MCF 10A (cell line): Measurements from ENCODE around the gene RPL10A. TPM values are rescaled to one million over a fixed set of nuclear protein-coding genes. Genes with fewer than 3 reads are reported as not detected.

Source experiments
- BruUV-seq: library from RNA; stranded (reverse); fragments of 400-500 nt; replicated peaks from 2 replicates; lab custom pipeline; 2021; lab: Mats Ljungman, UMichigan
- CTCF ChIA-PET: fragments of 300-600 bp; sonication (Branson Sonifier 250); formaldehyde crosslinking; extraction: SDS; loops from one replicate; lab custom pipeline; 2021; ENCODE audit warnings: antibody characterized with exemption, inconsistent platforms; lab: Yijun Ruan, JAX
- POLR2A ChIA-PET: fragments of 300-600, 350-650 bp; sonication (Branson Sonifier 250); formaldehyde crosslinking; extraction: SDS; loops from one replicate; lab custom pipeline; 2020; ENCODE audit warnings: antibody characterized with exemption, inconsistent platforms; lab: Yijun Ruan, JAX
- DNase-seq: peaks from one replicate; pipeline ENCODE4 v3.0.0-alpha.2; 2018; ENCODE audit not compliant: unreplicated experiment
- H3K27ac Mint-ChIP-seq: one replicate; pipeline ENCODE4 v1.8.0; 2022; ENCODE audit warnings: mild to moderate bottlenecking, low read depth, mixed read lengths; ENCODE audit not compliant: unreplicated experiment
- H3K27me3 Mint-ChIP-seq: one replicate; pipeline ENCODE4 v1.8.0; 2022; ENCODE audit warnings: mixed read lengths; ENCODE audit not compliant: insufficient read depth, unreplicated experiment
- H3K36me3 Mint-ChIP-seq: one replicate; pipeline ENCODE4 v1.8.0; 2022; ENCODE audit warnings: mild to moderate bottlenecking, moderate library complexity, mixed read lengths; ENCODE audit not compliant: insufficient read depth, unreplicated experiment
- H3K4me1 Mint-ChIP-seq: one replicate; pipeline ENCODE4 v1.8.0; 2022; ENCODE audit warnings: mixed read lengths; ENCODE audit not compliant: insufficient read depth, unreplicated experiment
- H3K4me3 Mint-ChIP-seq: one replicate; pipeline ENCODE4 v1.8.0; 2022; ENCODE audit warnings: mild to moderate bottlenecking, moderate library complexity, mixed read lengths; ENCODE audit not compliant: unreplicated experiment
- H3K9me3 Mint-ChIP-seq: one replicate; pipeline ENCODE4 v1.8.0; 2022; ENCODE audit warnings: mixed read lengths; ENCODE audit not compliant: unreplicated experiment
- intact Hi-C: fragments of 100-400 bp; cut with micrococcal nuclease; formaldehyde crosslinking; loops from 2 replicates; pipeline ENCODE4 v1.14.1; 2022
- total RNA-seq: library from RNA; stranded (reverse); gene quantifications from 2 replicates; pipeline ENCODE4 v1.2.3, GENCODE V29; 2022
- TF ChIP-seq, protein P1 (sequence below): fragments of 200-600 bp; IDR thresholded peaks from one replicate; pipeline ENCODE4 v1.8.0; 2022; ENCODE audit warnings: antibody characterized with exemption, mild to moderate bottlenecking; ENCODE audit not compliant: unreplicated experiment

The RPL10A gene
- total RNA-seq, 1 experiment from 2014 or later, result 2,403 TPM

DNA sequence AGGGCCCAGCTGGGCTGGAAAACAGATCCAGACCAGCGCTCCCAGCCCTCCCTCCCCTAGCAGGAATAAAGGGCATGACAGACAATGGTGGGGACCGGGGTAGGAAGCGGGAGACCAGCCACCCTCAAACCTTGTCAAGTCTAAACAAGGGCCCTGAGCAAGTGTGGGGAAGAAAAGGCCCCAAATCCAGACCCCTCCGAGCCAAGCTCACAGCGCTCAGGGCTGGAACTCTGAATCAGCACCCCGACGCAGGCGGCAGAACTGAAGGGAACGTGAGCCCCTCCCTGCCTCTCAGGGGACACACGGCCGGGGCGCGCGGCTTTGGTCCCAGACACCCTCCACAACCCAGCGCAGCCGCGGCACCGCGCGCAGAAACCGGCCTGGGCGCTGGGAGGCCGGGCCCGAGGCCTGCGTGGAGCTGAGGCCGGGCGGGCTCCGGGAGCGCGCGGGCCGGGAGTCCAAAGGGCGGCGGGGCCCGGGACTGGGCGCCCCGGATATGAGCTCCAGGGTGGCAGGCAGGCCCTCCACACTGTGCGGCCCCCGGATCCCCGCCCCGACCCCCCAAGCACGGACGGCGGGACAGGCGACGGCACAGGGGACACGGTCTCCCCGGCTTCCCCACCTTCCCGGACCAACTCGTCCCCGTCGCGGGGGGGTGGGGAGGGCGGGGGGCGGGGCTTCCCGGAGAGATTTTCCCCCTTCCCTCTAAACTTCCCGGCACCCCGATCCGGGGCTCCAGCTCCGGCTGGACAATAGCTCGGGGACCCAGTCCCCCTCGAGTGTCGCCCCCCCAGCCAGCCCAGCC is 28.0 kb downstream of the RPL10A start:
- BruUV-seq, result no TSS peak

DNA sequence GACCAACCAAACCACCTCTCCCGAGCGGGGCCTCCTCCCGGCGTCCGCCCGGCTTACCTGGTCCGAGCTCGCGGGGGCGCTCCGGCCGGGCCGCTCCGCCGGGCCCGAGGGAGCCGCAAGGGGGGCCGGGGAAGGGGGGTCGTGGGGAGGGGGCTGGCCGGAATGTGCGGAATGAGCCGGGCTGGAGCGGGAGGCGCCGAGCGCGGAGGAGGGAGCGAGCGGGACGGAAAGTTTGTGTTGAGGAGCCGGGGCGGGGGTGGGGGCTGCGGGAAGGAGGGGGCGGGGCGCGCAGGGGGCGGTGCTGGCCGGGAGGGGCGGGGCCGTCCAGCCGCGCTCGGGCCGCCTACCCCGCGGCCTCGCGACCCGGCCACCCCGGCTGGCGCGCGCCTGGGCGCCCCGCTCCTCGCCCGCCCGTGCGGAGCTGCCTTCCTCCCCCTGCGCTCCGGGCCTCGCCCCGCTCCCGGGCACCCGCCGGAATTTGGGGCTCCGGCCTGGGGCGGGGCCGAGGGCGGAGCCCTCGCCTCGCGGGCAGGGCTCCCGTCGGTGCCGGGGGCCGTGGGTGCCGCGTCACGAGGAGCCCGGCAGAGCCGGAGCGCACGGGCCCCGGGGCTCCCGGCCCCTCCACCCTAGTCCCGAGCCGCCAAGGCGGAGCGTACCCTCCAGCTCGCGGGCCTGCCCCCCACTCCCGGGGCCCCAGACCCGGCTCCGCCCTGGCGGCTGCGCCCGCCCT is 28.8 kb downstream of the RPL10A start, which contains the start of gene TEAD3:
TSS of gene TEAD3 (minus strand) at position 239 of the 730 bp plus-strand sequence.
- TF ChIP-seq, protein P1, sequence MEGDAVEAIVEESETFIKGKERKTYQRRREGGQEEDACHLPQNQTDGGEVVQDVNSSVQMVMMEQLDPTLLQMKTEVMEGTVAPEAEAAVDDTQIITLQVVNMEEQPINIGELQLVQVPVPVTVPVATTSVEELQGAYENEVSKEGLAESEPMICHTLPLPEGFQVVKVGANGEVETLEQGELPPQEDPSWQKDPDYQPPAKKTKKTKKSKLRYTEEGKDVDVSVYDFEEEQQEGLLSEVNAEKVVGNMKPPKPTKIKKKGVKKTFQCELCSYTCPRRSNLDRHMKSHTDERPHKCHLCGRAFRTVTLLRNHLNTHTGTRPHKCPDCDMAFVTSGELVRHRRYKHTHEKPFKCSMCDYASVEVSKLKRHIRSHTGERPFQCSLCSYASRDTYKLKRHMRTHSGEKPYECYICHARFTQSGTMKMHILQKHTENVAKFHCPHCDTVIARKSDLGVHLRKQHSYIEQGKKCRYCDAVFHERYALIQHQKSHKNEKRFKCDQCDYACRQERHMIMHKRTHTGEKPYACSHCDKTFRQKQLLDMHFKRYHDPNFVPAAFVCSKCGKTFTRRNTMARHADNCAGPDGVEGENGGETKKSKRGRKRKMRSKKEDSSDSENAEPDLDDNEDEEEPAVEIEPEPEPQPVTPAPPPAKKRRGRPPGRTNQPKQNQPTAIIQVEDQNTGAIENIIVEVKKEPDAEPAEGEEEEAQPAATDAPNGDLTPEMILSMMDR, result peak; percentile 31
- Mint-ChIP-seq H3K4me3 (peak within 1 kb of the TSS; percentile 73), H3K27me3 (no peaks in the 10 kb centered on the region), H3K36me3 (no peaks in the 10 kb centered on the region), H3K27ac (no peak within 1 kb of the TSS), H3K9me3 (no peaks in the 10 kb centered on the region), H3K4me1 (peaks cover 17% of the 10 kb centered on the region)
- peak; percentile 64 for DNase-seq
- intact Hi-C loops, result no loop called here
- ChIA-PET CTCF (interaction anchor here (0.6 to 1.3 kb wide), 2 partner anchors 27 to 240 kb away, joined by 3 read pairs; partner anchors contain the start of gene ARMC12), POLR2A (interaction anchor here (0.5 to 4.7 kb wide), 14 partner anchors 10 to 1182 kb away, joined by 3 to 45 read pairs (median 4); partner anchors contain the start of genes PPARD and RPL10A)
- BruUV-seq, result no TSS peak

More for the DNA sequence above, 28.0 kb downstream of the RPL10A start:
- no peak overlapping the region for H3K27ac Mint-ChIP-seq
- H3K4me3 Mint-ChIP-seq, result peak overlapping the region; percentile 73
- H3K36me3 Mint-ChIP-seq, result no peaks in the 10 kb centered on the region
- TF ChIP-seq, protein P1, result no peak
- ChIA-PET POLR2A (interaction anchor here (0.5 to 4.7 kb wide), 13 partner anchors 10 to 1183 kb away, joined by 3 to 45 read pairs (median 3); partner anchors contain the start of gene RPL10A), CTCF (interaction anchor here (0.6 kb wide), 1 partner anchor 28 kb away, joined by 3 read pairs; no protein-coding TSS in a partner anchor)
- no peaks in the 10 kb centered on the region for H3K9me3 Mint-ChIP-seq
- DNase-seq, result no peak
- intact Hi-C loops, result no loop called here
- H3K4me1 Mint-ChIP-seq, result peaks cover 19% of the 10 kb centered on the region
- no peaks in the 10 kb centered on the region for H3K27me3 Mint-ChIP-seq

DNA sequence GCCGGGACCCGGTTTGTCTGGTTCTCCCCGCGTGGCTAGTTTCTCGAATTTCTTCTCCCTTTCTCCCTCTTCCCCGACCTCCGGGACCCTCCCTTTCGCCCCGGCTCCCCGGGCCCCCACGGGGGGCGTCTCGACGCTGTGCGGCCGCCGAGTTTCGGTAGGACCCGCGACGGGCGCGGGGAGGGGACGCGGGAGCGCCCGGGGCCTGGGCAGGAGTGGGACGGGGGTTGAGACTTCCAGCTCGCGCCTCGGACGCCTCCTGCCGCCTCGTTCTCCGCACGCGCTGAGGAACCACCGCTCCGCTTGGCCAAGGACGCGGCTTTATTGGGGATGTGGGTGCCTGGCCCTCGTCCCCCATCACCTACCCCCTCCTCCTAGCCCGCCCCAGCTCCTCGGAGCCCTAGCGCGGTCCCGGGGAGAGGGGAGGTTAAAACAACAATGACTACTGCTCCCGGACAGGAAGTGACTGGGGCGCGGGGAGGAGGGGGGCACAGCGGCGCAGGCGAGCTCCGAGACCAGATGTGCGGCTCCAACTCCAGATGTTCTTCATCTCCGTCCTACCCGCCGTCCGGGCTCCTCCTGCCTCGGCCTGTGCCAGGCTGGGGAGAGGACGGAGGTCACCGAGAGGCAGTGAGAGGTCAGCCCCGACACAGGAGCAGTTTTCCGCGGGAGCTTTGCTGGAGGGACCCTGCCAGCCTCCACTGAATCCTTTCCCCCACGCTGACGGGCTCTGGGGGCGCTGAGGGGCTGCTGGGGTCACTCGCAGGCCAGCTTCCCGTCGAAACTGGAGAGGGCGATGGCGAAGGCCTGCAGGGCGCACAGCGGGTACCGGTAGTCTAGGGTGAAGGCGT is 29.6 kb downstream of the RPL10A start:
- DNase-seq, result peak; percentile 55

More for the DNA sequence above, 29.6 kb downstream of the RPL10A start:
- Mint-ChIP-seq H3K4me1 (peaks cover 13% of the 10 kb centered on the region), H3K9me3 (no peaks in the 10 kb centered on the region), H3K36me3 (no peaks in the 10 kb centered on the region), H3K4me3 (peak overlapping the region; percentile 68), H3K27me3 (no peaks in the 10 kb centered on the region), H3K27ac (no peak overlapping the region)
- intact Hi-C loops, result no loop called here
- ChIA-PET POLR2A (interaction anchor here (0.5 to 4.7 kb wide), 9 partner anchors 11 to 156 kb away, joined by 3 to 45 read pairs (median 5); partner anchors contain the start of genes FANCE, PPARD and RPL10A), CTCF (interaction anchor here (1.3 to 1.4 kb wide), 2 partner anchors 30 to 239 kb away, joined by 3 to 4 read pairs; partner anchors contain the start of genes ARMC12 and RPL10A)
- TF ChIP-seq, protein P1, result no peak
- BruUV-seq, result TSS peak; percentile 51
